AG09309 (cell line): ENCODE measurements around the gene TESMIN.

Experiments
- DNase-seq: peaks from one replicate; pipeline ENCODE4 v3.0.0-alpha.2; 2010; ENCODE audit warnings: low read depth
- H3K4me3 ChIP-seq: 2 replicates; pipeline ENCODE4 v1.5.1; 2011; ENCODE audit warnings: mild to moderate bottlenecking, low read depth, low read length, moderate library complexity; ENCODE audit not compliant: control insufficient read depth
- TF ChIP-seq, protein P1 (sequence below): IDR thresholded peaks from 2 replicates; pipeline ENCODE4 v1.5.1; 2011; ENCODE audit warnings: mild to moderate bottlenecking, low read depth, low read length, inconsistent platforms; ENCODE audit not compliant: insufficient read depth, control insufficient read depth; ENCODE audit errors: missing control alignments

Gene TESMIN

DNA sequence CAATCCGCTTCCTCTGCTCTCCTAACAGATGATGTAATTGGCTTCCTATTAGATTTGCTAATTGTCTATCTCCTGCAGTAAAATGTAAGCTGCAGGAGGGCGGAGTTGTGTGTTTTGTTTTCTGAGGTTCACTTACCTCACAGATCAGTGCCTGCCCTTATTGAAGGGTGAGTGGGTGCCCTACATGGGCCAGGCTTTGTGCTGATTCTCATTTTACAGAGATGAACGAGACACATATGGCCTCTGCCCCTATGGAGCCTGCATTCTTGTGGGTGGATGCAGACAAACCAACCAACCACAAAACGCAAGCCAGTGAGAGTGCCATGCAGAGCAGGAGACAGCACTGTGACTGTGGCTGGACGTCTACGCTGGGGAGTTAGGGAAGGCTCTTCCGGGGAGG lies 9.9 kb downstream of the TESMIN start:
- no peak overlapping the region for H3K4me3 ChIP-seq
- TF ChIP-seq, protein P1, sequence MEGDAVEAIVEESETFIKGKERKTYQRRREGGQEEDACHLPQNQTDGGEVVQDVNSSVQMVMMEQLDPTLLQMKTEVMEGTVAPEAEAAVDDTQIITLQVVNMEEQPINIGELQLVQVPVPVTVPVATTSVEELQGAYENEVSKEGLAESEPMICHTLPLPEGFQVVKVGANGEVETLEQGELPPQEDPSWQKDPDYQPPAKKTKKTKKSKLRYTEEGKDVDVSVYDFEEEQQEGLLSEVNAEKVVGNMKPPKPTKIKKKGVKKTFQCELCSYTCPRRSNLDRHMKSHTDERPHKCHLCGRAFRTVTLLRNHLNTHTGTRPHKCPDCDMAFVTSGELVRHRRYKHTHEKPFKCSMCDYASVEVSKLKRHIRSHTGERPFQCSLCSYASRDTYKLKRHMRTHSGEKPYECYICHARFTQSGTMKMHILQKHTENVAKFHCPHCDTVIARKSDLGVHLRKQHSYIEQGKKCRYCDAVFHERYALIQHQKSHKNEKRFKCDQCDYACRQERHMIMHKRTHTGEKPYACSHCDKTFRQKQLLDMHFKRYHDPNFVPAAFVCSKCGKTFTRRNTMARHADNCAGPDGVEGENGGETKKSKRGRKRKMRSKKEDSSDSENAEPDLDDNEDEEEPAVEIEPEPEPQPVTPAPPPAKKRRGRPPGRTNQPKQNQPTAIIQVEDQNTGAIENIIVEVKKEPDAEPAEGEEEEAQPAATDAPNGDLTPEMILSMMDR, result no peak
- no peak for DNase-seq

DNA sequence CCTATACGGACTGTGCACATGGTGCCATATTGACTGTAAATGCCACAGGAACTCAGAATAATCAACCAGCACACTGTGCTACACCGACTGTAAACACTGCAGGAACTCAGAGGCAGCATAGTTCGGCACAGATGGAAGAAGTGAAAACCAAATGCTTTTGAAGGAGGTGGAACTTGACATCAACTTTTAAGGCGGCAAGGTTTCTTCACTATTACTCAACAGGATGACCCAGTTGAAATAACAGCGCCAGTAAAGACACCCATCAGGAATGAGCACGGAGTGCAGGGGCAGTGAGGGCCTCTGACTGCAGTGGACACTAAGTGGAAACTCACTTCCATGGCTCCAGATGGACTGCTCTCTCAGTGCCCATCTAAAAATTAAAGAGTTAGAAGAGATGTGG lies 15.7 kb downstream of the TESMIN start:
- TF ChIP-seq, protein P1, result no peak
- H3K4me3 ChIP-seq, result no peak overlapping the region
- no peak for DNase-seq

DNA sequence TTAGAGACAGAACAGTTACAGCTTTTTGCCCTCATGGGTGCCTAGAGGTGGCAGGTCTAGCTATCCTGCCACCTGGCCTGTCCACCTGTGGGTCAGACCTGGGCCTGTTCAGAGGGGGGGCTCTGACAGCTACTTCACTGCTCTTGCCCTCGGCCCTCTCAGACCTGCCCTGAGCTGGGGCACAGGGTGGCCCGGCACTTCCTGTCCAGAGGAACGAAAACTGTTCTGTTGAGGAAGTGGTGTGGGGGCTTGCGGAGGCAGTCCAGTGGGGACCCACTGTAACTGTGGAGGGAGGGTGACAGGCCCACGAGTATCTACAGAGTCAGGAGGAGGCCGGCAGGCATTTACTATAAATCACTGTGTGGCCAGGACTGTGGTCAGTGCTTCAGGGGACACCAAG lies 16.2 kb downstream of the TESMIN start:
- DNase-seq, result no peak

DNA sequence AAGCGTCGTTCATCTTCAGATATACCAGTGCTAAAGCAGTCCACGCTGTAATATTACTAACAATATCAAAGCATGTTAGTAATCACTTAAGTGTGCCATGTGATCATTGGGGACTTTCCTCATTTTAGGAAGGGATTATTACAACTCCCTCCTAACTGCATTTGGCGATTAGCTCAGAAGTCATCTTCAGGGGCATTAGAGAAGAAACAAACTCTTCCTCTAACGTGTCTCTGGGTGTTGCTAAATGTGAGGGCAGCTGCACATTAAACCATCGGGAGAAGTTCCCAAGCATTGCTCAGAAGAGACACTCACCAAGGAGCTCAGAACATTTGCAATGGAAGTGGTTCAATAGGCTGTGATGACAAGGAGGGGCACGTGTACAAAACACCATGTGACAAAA lies 17.2 kb downstream of the TESMIN start:
- TF ChIP-seq, protein P1, result no peak

More for the DNA sequence above, 16.2 kb downstream of the TESMIN start:
- H3K4me3 ChIP-seq, result no peak overlapping the region
- TF ChIP-seq, protein P1, result no peak

DNA sequence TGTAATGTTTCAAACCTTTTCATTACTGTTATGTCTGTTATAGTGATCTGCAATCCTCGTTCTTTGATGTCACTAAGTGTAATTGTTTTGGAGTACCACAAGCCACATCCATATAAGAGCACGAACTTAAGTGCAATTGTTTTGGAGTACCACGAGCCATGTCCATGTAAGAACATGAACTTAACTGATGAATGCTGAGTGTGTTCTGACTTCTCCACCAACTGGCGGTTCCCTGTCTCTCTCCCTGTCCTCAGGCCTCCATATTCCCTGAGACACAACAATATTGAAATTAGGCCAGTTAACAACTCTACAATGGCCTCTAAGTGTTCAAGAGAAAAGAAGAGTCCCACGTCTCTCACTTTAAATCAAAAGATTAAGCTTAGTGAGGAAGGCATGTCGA lies 23.5 kb downstream of the TESMIN start:
- TF ChIP-seq, protein P1, result peak; percentile 9
- no peak overlapping the region for H3K4me3 ChIP-seq
- no peak for DNase-seq

More for the DNA sequence above, 17.2 kb downstream of the TESMIN start:
- no peak for DNase-seq
- no peak overlapping the region for H3K4me3 ChIP-seq

DNA sequence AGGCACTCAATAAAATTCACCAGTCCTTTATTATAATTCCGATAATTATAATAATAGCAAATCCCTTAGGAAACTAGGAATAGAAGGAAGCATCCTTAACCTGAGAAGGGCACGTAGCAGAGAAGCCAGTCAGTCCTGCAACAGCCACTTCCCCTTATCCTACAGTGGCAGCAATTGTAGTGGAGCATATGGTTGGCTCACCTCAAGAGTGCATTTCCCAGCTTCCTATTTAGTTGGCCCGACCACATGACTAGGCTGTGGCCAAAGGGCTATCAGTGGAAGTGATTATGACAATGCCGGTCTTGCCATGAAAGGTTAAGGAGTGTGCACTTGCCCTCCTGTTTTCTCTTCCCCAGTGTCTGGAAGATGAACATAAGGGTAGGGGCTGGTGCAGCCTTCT lies 27.0 kb downstream of the TESMIN start:
- DNase-seq, result no peak
- TF ChIP-seq, protein P1, result no peak
- no peak overlapping the region for H3K4me3 ChIP-seq

DNA sequence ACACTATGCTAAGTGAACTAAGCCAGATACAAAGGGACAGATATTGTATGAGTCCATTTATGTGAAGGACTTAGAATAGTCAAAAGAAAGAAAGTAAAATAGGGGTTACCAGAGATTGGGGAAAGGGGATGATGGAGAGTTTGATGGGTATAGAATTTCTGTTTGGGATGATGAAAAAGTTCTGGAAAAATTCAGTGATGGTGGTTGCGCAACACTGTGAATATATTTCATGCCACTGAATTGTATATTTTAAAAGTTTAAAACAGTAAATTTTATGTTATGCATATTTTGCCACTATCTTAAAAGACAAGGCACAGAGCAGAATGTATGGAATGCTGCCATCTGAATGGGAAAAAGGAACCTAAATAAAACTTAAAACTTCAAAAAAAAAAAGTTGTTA lies 29.2 kb downstream of the TESMIN start:
- TF ChIP-seq, protein P1, result no peak
- no peak for DNase-seq
- H3K4me3 ChIP-seq, result no peak overlapping the region
